PC-3 (cell line): Measurements from ENCODE around the gene CDC37L1. TPM values are rescaled to one million over a fixed set of nuclear protein-coding genes. Genes with fewer than 3 reads are reported as not detected.

Experiments
- ATAC-seq: fragments of 200-7000 bp; cut with Tn5 transposase; 2 replicates; pipeline ENCODE4 v1.9.1; 2020; ENCODE audit warnings: mild to moderate bottlenecking, moderate library complexity
- BruUV-seq: library from RNA; stranded (reverse); fragments of 400-500 nt; replicated peaks from 2 replicates; lab custom pipeline; 2021; lab: Mats Ljungman, UMichigan
- CTCF ChIA-PET: fragments of 300-600 bp; sonication (Branson Sonifier 250); formaldehyde crosslinking; loops from one replicate; lab custom pipeline; 2022; ENCODE audit warnings: antibody characterized with exemption; lab: Charles Lee
- POLR2A ChIA-PET: fragments of 300-600 bp; sonication (Branson Sonifier 250); formaldehyde crosslinking; loops from one replicate; lab custom pipeline; 2022; ENCODE audit warnings: antibody characterized with exemption; ENCODE audit not compliant: unreplicated experiment; lab: Charles Lee
- DNase-seq: peaks from one replicate; pipeline ENCODE4 v3.0.0-alpha.2; 2015
- H2AFZ ChIP-seq: fragments of 300-600 bp; sonication (generic); 2 replicates; pipeline ENCODE4 v1.6.0; 2016; ENCODE audit warnings: antibody characterized with exemption, low read length
- H3F3A ChIP-seq: fragments of 300-600 bp; sonication (generic); one replicate; pipeline ENCODE4 v1.6.0; 2017; ENCODE audit warnings: antibody characterized with exemption, low read length, control low read depth, mild to moderate bottlenecking; ENCODE audit not compliant: unreplicated experiment
- H3K27ac ChIP-seq: fragments of 300-600 bp; sonication (generic); 2 replicates; pipeline ENCODE4 v1.5.1; 2016; ENCODE audit warnings: mild to moderate bottlenecking, low read length
- H3K27me3 ChIP-seq: fragments of 300-600 bp; sonication (generic); 2 replicates; pipeline ENCODE4 v1.6.1; 2016; ENCODE audit warnings: low read length, mixed read lengths
- H3K36me3 ChIP-seq: fragments of 300-600 bp; sonication (generic); 2 replicates; pipeline ENCODE4 v1.6.1; 2016; ENCODE audit warnings: low read depth, mixed run types, low read length, mixed read lengths
- H3K4me1 ChIP-seq: fragments of 300-600 bp; sonication (generic); 2 replicates; pipeline ENCODE4 v1.5.1; 2016; ENCODE audit warnings: low read length; ENCODE audit not compliant: insufficient read depth
- H3K4me2 ChIP-seq: fragments of 300-600 bp; sonication (generic); 2 replicates; pipeline ENCODE4 v1.6.0; 2016; ENCODE audit warnings: low read length
- H3K4me3 ChIP-seq: fragments of 300-600 bp; sonication (generic); 2 replicates; pipeline ENCODE4 v1.5.1; 2016; ENCODE audit warnings: mild to moderate bottlenecking, low read length, mixed read lengths
- H3K79me2 ChIP-seq: fragments of 300-600 bp; sonication (generic); 2 replicates; pipeline ENCODE4 v1.6.1; 2017; ENCODE audit warnings: low read length, mixed read lengths
- H3K9ac ChIP-seq: fragments of 300-600 bp; sonication (generic); 2 replicates; pipeline ENCODE4 v1.6.0; 2016; ENCODE audit warnings: mild to moderate bottlenecking, low read length
- H3K9me2 ChIP-seq: fragments of 300-600 bp; sonication (generic); replicated peaks from 2 replicates; pipeline ENCODE4 v1.6.1; 2016; ENCODE audit warnings: mixed run types, low read length, mixed read lengths
- H3K9me3 ChIP-seq: fragments of 300-600 bp; sonication (generic); 2 replicates; pipeline ENCODE4 v1.6.1; 2016; ENCODE audit warnings: low read length, mixed read lengths
- H4K20me1 ChIP-seq: fragments of 300-600 bp; sonication (generic); 2 replicates; pipeline ENCODE4 v1.6.1; 2016; ENCODE audit warnings: low read length, mixed read lengths
- CTCF ChIP-seq: fragments of 300-600 bp; sonication (generic); conservative IDR thresholded peaks from 2 replicates; pipeline ENCODE4 v1.5.1; 2017; ENCODE audit warnings: antibody characterized with exemption, low read depth, mild to moderate bottlenecking, low read length
- EZH2 ChIP-seq: fragments of 300-600 bp; sonication (generic); IDR thresholded peaks from one replicate; pipeline ENCODE4 v1.6.1; 2017; ENCODE audit warnings: antibody characterized with exemption, mild to moderate bottlenecking, low read length; ENCODE audit not compliant: unreplicated experiment
- EZH2phosphoT487 ChIP-seq: fragments of 300-600 bp; sonication (generic); IDR thresholded peaks from 2 replicates; pipeline ENCODE4 v1.6.1; 2018; ENCODE audit warnings: mild to moderate bottlenecking, antibody characterized with exemption, low read length, borderline replicate concordance
- intact Hi-C: fragments of 100-400 bp; cut with micrococcal nuclease; formaldehyde crosslinking; loops from 2 replicates; pipeline ENCODE4 v1.9.0; 2023
- total RNA-seq: library from RNA; depleted of rRNA; stranded (reverse); fragments of >200 nt; gene quantifications from 2 replicates; pipeline ENCODE4 v1.2.3, GENCODE V29; 2014

CDC37L1 gene
- total RNA-seq, 1 experiment from 2014 or later, result 5.1 TPM

DNA sequence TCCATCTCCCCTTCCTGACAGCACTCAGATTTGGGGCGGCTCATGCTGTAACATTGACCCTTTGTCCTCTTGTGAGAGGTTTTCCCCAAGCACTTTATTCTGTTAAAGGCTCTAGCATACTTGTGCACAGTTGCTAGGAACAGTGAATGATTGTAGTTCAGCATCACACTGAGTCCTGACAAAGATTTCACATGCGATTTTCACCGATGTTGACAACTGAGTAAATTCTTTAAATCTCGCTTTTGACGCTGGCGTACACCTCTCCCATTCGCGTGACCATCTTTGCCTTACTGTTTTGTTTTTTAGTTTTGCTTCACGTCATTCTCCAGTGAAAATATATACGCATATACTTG is 780 bp downstream of the CDC37L1 start:
- Histone ChIP-seq H3K27me3 (no peaks in the 10 kb centered on the region), H3K36me3 (no peaks in the 10 kb centered on the region), H2AFZ (peak overlapping the region; percentile 84), H3K4me1 (peaks cover 25% of the 10 kb centered on the region), H3K9me2 (no peaks in the 10 kb centered on the region), H4K20me1 (no peaks in the 10 kb centered on the region), H3K27ac (peak overlapping the region; percentile 67), H3K9ac (peak overlapping the region; percentile 87), H3K9me3 (no peaks in the 10 kb centered on the region), H3K4me3 (peak overlapping the region; percentile 89), H3F3A (no peaks in the 10 kb centered on the region), H3K79me2 (peaks cover 37% of the 10 kb centered on the region), H3K4me2 (peak overlapping the region; percentile 90)
- ChIA-PET POLR2A (no interaction called here), CTCF (no interaction called here)
- DNase-seq (no peak), ATAC-seq (peak; percentile 4)
- TF ChIP-seq CTCF, result no peak
- TF ChIP-seq EZH2phosphoT487, result no peak
- TF ChIP-seq EZH2, result no peak
- intact Hi-C loops, result no loop called here
- BruUV-seq, result no TSS peak

DNA sequence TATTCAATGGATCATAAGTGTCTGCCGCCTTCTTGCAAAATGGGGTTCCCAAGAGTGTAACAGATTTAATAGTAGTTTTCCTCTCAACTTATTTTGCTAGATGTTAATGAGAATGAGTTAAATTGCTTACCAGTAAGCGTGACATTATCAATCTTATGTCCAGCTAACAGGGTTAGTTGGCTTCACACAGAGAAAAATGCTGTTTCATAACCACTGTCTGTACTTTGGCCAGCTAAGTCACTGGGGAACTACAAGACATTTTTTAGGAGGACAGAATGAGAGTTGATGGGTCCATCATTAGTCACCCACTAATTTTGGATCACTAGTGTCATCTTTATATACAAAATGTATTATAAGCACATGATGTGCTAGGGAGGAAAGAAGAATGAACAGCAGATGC is 1.4 kb downstream of the CDC37L1 start:
- intact Hi-C loops, result no loop called here
- BruUV-seq, result no TSS peak
- Histone ChIP-seq H3K9me3 (no peaks in the 10 kb centered on the region), H3K4me2 (peak overlapping the region; percentile 90), H3K9ac (peak overlapping the region; percentile 87; the same call in 1 of the 2 replicates), H3F3A (no peaks in the 10 kb centered on the region), H3K36me3 (no peaks in the 10 kb centered on the region), H2AFZ (no peak overlapping the region), H4K20me1 (no peaks in the 10 kb centered on the region), H3K9me2 (no peaks in the 10 kb centered on the region), H3K27ac (no peak overlapping the region), H3K4me3 (peak overlapping the region; percentile 89), H3K4me1 (peaks cover 21% of the 10 kb centered on the region), H3K27me3 (no peaks in the 10 kb centered on the region), H3K79me2 (peaks cover 37% of the 10 kb centered on the region)
- ChIA-PET CTCF (no interaction called here), POLR2A (no interaction called here)
- no peak for DNase-seq
- ATAC-seq, result no peak
- TF ChIP-seq EZH2, result no peak
- no peak for TF ChIP-seq CTCF
- no peak for TF ChIP-seq EZH2phosphoT487

GRCh38 chr9:4684820-4685219 is 5.5 kb downstream of the CDC37L1 start:
- POLR2A ChIA-PET, result no interaction called here
- intact Hi-C loops, result no loop called here

More at GRCh38 chr9:4684820-4685219, 5.5 kb downstream of the CDC37L1 start:
- peaks cover 34% of the 10 kb centered on the region for H3K79me2 ChIP-seq
- no peaks in the 10 kb centered on the region for H3K9me3 ChIP-seq
- TF ChIP-seq EZH2 (no peak), CTCF (no peak), EZH2phosphoT487 (no peak)
- no peak overlapping the region for H3K9ac ChIP-seq
- no peak for DNase-seq
- no peaks in the 10 kb centered on the region for H3K27me3 ChIP-seq
- no peak overlapping the region for H3K27ac ChIP-seq
- no TSS peak for BruUV-seq
- no peaks in the 10 kb centered on the region for H3K36me3 ChIP-seq
- H2AFZ ChIP-seq, result no peak overlapping the region
- H3K4me2 ChIP-seq, result no peak overlapping the region
- no peaks in the 10 kb centered on the region for H3K9me2 ChIP-seq
- CTCF ChIA-PET, result no interaction called here
- no peak for ATAC-seq
- H3F3A ChIP-seq, result no peaks in the 10 kb centered on the region
- no peak overlapping the region for H3K4me3 ChIP-seq
- peaks cover 10% of the 10 kb centered on the region; the same call in 1 of the 2 replicates for H3K4me1 ChIP-seq
- no peaks in the 10 kb centered on the region for H4K20me1 ChIP-seq
